PFSK-1 (cell line): Measurements from ENCODE around the gene TUBB4A.

ENCODE experiments used
- POLR2AphosphoS5 ChIP-seq: IDR thresholded peaks from 2 replicates; pipeline ENCODE4 v1.6.1; 2012; ENCODE audit warnings: low read depth, mild to moderate bottlenecking, control low read depth, low read length, moderate library complexity
- REST ChIP-seq, 2 experiments: IDR thresholded peaks; 2 replicates each; pipeline versions ENCODE4 v1.6.1 to v1.8.0; 2011 to 2012; ENCODE audit warnings: low read depth in 2 of 2, low read length in 2 of 2, control low read depth in 1 of 2, inconsistent platforms in 1 of 2, mild to moderate bottlenecking in 1 of 2, moderate library complexity in 1 of 2; ENCODE audit not compliant: insufficient read depth in 1 of 2
- SIN3A ChIP-seq: IDR thresholded peaks from 2 replicates; pipeline ENCODE4 v1.6.1; 2012; ENCODE audit warnings: mild to moderate bottlenecking, low read length, moderate library complexity, borderline replicate concordance; ENCODE audit not compliant: insufficient read depth
- TAF1 ChIP-seq: IDR thresholded peaks from 2 replicates; pipeline ENCODE4 v1.6.1; 2012; ENCODE audit warnings: low read length, control low read depth, borderline replicate concordance; ENCODE audit not compliant: insufficient read depth

GRCh38 chr19:6494438-6495036 lies 7.6 kb downstream of the TUBB4A start:
- no peak for TF ChIP-seq POLR2AphosphoS5
- TF ChIP-seq SIN3A, result no peak
- TF ChIP-seq TAF1, result no peak
- no peak for TF ChIP-seq REST (IDR thresholded peaks at IDR 0.05; ENCODE audit: insufficient read depth in 1 of 2, low read depth in 2 of 2, low read length in 2 of 2)
